ENCODE measurements around the gene HJV. TPM values are rescaled to one million over a fixed set of nuclear protein-coding genes. Genes with fewer than 3 reads are reported as not detected.
A peak's percentile ranks its signal among the peaks of the same experiment; 100 is the strongest.

The HJV gene
- total RNA-seq, 1 donor from 2014 or later: not detected

DNA sequence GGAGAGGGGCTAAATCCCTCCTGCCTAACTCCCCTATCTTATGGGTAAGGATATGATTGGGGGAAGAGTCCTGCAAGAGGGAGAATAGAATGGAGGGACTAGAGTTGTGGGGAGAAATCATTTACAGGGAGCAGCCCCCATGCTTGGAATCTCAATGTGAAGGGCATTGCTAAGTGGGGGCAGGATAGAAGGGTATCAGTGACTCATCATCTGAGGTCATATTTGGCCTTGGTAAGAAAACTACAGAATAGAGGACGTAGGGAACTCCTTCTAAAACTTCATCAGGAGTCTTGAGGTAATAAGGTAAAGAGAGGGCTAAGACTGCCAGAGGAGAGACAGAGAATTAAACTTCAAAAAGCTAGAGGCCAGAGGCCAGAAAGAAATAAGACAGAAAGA lies 487 bp downstream of the HJV start:
- DNase-seq (ENCODE audit: low read depth, low spot score): no peak

DNA sequence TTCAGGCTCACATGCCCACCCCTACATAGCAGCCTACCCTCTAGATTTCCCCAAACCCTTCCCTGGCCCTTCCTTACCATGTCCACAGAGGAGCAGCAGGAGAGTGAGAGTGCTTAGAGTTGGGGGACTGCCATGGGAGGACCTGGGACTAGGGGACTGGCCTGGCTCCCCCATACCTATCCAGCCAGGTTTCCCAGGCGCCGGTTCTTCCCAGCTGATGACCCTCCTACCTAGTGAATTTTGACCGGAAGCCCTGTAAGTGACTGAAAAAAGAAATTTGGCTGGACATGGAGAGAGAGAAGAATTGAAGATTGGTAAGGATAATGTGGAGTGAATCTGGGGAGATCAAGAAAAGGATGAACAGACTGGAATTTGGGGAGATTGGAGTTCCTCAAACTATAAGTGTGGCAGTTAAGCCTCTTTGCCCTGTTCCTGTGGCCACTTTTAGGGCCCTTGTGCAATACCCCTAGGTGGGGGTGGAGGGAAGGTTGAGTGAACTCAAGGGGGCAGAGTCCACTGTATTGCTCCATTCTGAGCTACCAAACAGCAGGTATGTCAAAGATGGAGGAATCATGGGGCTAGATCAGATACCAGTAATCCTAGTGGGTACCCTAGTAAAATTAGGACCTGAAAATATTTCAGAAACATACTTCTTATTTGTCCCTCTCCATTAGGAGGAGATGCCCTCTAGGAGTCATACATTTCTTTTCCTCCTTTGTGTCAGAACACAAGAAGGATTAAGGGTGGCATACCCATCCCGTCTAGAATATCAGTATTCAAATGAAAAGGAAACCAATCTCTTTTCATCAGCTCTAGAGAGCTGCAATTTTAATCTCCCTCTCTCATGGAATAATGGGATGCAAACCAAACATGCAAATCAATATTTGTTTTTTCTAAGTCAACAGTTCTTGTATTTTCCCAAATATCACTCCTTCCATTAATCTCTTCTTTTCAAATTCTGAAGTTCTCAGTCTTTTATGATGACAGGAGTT lies 1.2 kb downstream of the HJV start:
- no peak for DNase-seq (ENCODE audit: low read depth, low spot score)

DNA sequence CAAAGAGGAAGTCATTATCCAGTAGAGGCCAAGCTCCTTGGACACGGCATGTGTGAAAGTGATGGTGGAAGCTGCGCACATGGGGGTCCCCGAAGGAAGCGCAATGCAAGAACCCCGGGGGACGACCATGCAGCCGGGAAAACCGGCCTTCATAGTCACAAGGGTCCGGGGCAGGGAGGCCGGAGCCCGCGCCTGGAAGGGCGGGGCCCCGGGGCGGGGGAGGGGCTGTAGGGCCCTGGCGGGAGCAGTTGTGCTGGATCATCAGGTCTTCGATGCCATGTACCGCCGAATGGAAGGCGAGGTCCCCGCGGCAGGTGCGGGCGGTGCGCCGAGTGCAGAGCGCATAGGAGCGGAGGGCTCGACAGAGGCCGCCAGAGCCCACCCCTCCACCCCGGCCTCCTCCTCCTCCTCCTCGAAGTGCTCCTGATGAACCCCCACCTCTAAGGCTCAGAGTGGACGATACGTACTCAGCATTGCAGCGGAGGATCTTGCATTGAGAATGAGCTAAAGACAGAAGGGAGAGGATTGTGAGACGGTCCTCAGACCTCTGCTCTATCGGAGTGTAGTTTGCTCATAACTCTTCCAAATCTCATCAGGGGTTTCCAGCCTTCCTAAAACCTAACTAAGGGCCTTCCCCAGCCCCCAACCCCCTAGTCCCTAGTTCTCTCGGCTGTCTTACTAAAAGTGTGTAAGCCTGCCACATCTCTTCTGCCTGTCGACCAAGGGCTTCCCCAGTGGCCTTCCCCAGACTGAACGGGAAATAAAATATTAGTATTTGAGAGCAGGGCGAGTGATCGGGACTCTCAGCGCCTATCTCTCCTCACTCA lies 2.1 kb downstream of the HJV start:
- DNase-seq (ENCODE audit: low read depth, low spot score): no peak

DNA sequence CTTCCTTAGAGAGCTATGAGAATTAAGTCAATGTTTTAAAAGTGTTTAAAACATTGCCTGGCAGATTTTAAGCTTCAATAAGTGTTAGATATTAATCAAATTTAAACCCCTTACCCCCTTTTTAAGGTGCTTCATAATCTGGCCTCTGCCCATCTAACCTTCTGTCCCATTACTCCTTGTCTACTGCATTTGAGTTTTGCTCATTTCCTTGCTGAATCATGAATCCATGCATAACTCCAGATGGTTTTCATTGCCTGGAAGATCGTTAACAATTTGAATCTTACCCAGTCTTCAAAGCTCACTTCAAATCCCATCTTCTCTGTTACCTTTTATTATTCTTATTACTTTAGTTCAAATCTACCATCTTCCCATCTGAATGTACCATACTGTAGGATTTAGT lies 4.6 kb downstream of the HJV start:
- DNase-seq (ENCODE audit: low read depth, low spot score): no peak

DNA sequence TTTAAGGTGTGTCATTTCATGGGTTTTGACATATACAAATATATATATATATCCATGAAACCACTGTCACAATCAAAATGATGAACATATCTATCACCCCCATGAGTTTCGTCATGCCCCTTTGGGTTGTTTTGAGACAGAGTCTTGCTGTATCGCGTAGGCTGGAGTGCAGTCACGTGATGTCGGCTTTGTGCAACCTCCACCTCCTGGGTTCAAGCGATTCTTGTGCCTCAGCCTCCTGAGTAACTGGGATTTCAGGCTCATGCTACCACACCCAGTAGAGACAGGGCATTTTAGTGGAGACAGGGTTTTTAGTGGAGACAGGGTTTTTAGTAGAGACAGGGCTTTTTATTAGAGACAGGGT lies 8.0 kb downstream of the HJV start:
- no peak for DNase-seq (ENCODE audit: low read depth, low spot score)

DNA sequence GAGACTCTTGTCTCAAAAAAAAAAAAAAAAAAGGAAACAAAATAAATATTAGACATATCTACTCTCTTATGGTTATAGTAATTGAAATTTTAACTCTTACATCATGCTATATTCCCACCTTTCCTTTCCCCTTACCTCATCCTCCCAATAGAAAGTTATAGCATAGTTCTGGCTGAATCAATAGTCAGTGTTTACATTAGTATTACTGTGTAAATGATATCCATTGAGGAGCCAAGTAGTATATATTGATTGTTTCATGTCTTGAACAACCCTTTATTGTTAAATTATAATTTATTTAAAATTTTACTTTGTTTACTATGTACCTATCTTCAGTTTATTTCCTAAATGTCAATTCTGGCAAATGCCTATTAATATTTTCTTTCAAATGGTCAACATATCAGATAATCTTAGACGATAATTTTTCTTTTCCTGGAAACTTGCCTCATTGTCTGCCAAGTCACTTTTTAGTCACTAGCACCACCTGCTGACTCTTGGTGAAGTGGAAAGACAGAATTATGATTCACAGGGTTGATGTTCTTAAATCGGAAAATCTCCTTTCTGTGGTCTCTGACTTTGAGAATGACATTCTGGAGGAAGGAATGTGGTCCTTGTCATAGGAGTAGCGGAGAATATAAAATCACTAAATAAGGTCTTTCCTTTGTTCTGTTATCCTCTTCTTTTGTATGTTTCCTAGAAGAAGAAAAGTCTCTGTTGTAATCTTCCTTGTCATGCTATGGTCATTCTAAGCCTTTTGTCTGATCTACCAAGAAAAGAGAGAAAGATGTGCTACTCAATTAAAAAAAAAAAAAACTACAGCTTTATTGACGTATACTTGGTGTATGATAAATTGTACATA lies 8.6 kb downstream of the HJV start:
- no peak for DNase-seq (ENCODE audit: low read depth, low spot score)

DNA sequence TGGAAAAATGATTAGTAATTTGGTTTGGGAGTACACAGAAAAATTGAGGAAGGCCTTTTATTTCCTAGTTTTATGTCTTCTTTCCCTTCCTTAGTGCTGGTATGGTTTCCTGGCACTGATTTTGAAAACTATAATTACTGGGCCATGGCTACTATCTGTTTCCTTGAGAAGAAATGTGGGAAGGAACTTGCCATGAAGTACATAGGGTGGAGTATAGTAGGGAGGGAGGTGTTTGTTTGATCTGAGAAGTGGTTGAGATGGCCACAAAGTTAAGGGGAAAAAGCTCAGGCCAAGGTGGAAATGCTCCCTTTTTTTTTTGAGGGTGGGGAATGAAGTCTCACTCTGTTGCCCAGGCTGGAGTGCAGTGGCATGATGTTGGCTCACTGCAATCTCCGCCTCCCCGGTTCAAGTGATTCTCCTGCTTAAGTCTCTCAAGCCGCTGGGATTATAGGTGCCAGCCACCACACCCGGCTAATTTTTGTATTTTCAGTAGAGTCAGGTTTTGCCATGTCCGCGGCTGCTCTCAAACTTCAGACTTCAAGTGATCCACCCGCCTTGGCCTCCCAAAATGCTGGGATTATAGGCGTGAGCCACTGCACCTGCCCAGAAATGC lies 11.3 kb downstream of the HJV start:
- DNase-seq (ENCODE audit: low read depth, low spot score): no peak

DNA sequence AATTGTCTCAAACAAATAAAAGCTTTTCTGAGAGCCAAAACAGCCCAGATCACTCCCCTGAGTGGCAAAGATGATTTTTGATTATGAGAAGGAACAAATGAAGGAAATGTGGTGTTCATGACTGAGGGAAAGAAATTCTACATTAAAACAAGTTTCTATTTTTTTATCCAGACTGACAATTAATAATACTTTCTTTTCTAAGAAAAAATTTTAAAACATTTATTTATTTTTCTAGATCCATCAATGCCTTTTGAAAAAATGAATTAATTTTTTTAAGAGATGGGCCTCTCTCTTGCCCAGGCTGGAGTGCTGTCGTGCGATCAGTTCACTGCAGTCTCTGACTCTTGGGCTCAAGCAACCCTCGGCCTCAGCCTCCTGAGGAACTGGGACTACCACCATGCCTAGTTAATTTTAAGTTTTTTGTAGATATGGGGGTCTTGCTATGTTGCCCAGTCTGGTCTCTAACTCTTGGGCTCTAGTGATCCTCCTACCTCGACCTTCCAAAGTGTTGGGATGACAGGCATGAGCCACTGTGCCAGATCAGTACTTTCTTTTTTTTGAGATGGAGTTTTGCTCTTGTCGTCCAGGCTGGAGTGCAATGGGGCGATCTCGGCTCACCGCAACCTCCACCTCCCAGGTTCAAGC lies 13.9 kb downstream of the HJV start:
- no peak for DNase-seq (ENCODE audit: low read depth, low spot score)

DNA sequence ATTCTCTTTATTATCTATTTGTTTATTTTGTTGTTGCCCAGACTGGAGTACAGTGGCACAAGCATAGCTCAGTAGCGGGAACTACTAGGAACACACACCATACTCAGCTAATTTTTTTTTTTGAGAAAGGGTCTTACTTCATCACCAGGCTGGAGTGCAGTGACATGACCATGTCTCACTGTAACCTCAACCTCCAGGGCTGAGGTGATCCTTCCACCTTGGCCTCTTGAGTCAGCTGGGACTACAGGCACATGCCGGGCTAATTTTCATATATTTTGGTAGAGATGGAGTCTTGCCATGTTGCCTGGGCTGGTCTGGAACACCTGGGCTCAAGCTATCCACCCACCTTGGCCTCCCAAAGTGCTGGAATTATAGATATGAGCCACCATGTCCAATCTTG lies 19.8 kb downstream of the HJV start:
- no peak for DNase-seq (ENCODE audit: low read depth, low spot score)

DNA sequence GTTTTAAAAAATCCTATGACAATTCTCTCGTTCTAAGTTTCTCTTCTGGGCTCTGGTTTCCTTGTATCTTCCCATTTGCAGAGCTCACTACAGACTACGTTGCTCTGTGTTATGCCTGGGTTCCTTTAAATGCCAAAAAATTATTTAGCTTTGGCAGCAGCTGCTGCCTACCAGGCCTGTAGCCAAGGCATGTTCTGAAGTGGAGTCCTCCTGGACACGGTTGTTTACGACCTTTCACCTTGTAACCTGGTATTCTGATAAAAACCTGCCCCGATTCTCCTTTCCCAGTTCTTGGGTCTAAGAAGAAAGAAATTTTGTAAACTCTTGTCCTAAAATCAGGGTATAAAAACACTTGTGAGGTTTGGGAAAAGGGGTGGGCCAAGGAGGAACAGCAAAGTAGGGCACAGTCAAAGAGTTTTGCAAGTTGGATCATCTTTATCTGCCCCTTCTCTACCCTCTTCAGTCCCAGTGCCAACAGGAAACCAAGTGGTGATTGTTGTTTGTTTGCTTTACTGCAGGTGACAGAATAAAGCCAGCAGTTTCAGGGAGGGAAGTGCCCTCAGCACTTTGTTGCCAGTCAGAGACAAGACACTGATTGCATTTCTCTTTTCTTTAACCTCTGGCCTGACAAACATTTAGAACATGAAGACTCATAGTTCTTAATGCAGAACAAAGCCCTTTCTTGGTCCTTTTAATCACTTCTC lies 22.1 kb downstream of the HJV start:
- no peak for DNase-seq (ENCODE audit: low read depth, low spot score)

DNA sequence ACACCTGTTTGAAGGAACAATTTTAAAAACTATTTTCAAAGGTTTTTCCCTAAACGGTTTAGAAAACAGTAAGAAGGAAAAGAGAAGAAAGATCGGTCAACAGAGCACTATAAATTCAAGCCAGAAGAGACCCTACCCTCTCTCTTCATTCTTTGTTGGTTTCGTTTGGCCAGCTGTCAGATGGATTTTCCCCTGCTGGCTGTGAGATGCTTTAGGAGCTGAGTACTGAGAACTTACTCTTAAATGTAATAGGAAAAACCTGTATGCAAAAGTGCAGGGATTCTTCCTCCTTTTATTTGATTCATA lies 23.9 kb downstream of the HJV start:
- no peak for DNase-seq (ENCODE audit: low read depth, low spot score)

DNA sequence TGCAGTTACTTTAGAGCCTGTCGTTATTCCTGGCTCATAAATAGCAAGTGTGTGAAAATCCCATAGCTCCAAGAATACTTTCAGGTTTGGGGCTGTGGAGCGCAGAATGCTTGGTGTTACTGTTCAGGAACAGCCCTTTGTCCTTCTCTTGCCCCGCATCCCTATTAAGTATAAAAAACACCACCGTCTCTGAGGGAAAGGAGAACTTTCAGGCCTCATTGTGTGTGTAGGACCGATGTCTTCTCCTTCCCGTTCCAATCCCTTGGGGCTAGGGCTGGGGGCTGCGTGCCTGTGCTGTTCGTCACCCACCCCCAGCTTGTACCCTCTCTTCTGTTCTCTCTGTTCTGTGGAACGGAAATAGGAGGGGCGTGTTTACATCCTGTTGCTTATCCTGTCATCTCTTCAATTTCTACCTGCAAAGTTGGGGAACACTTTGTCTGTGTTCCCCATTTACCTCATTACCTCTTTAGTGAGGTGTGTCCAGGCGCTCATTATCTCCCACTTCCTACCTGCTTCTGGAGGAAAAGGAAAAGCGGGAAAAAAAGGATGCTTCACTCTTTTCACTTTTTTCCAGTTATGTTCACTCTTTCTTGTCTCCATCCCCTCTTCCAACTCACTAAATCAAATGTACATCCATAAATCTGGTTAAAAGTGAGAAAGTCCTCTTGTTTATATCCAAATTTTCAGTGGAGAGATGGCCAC lies 24.4 kb downstream of the HJV start:
- no peak for DNase-seq (ENCODE audit: low read depth, low spot score)

DNA sequence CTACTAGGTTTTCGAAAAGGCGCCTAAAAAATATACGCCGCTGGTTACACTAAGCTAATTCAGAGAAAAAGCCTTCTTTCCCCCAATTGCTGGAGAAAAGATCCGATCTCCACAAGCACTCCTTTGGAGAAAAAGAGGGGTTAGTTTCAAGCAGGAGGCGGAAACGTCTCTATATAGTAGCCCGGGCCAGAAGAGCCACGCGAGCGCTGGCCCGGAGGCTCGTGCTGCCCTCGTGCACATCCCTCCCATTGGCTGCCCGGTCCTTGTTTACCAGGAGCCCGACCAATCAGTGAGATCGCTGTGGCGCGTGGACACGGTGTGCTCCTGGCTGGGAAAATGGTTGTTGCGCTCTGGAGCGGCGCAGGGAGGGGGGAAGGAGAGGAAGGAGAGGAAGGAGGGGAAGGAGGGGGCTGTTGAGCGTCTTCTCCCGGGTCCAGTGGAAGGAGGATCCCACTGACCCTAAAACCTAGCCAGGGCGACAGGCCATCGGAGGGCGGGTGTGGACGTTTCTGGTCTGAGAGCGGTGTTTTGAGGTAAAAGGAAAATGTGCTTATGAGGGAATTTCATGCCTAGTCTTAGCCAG lies 25.0 kb downstream of the HJV start, which contains the start of gene TXNIP:
TXNIP (minus strand) TSS at position 147 of the 583 bp plus-strand sequence. CDS start 313 bp downstream, outside the sequence.
- peak; percentile 90 for DNase-seq (ENCODE audit: low read depth, low spot score)

DNA sequence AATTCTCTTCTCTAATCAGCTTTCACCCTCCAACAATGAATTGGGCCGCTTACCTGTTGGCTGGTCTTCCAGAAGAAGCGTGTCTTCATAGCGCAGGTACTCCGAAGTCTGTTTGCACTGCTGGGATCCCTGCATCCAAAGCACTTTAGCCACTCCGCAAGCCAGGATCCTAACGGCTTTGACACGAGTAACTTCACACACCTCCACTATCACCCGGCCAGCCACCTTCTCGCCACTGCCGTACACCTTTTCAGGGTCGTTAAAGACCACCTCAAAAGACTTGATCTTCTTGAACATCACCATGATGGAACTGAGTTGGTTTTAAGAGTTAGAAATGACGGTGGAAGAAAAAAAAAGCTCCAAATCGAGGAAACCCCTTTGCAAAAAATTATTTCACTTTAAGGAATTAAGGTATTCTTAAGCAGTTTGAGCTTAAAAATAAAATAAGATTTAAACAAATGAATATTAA lies 25.5 kb downstream of the HJV start:
- no peak for DNase-seq (ENCODE audit: low read depth, low spot score)

DNA sequence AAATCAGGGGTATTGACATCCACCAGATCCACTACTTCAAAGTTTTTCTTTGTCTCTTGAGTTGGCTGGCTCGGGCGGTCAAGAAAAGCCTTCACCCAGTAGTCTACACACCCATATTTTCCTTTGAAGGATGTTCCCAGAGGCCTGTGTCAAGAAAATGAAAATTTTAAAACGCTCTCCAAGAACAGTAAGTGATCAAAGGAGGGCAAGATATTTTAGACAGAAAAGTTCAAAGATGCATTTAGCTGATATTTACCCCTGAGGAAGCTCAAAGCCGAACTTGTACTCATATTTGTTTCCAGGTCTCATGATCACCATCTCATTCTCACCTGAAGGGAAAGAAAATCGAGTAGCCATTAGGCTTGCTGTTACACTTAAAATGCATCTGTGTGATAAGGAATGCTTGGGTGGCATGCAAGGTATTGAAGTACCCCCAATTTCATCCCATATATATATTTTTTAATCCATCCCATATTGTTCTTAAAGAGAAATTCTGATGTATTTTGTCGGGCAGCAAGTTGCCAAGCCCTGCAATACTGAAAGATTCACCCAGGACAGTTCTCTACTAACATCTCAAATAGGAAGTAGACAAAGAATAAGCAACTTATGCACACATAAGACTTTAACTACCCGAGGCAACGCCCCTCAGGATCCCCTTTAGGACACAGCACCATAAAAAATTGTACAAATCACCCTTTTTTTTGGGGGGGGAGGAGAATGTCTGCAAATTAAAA lies 26.2 kb downstream of the HJV start:
- DNase-seq (ENCODE audit: low read depth, low spot score): no peak

DNA sequence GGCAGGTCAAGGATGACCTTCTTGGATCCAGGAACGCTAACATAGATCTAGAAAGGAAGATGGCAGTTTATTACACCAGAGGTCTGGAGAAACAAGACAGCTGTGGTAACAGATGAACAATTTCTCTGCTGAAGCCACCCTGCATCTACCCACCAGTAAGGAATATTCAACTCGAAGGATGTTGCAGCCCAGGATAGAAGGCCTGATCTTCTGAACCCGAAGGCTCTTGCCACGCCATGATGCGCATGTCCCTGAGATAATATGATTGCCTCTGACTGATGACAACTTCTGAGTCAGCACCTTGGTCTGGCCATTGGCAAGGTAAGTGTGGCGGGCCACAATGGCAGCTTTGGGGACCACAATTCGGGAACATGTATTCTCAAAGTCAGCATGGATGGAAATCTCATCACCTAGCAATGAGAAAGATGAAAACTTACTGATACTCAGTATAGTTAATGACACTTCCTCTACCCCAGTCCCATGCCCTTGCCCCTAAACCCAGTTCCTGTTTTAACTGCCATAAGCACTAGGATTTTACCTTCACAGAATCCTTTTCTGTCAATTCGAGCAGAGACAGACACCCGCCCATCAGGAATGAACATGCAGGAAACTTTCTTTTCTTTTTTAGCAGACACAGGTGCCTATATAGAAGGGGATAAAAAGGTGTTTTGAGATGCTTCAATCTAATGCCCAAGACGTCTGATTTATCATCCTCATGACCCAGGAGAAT lies 27.0 kb downstream of the HJV start:
- no peak for DNase-seq (ENCODE audit: low read depth, low spot score)

DNA sequence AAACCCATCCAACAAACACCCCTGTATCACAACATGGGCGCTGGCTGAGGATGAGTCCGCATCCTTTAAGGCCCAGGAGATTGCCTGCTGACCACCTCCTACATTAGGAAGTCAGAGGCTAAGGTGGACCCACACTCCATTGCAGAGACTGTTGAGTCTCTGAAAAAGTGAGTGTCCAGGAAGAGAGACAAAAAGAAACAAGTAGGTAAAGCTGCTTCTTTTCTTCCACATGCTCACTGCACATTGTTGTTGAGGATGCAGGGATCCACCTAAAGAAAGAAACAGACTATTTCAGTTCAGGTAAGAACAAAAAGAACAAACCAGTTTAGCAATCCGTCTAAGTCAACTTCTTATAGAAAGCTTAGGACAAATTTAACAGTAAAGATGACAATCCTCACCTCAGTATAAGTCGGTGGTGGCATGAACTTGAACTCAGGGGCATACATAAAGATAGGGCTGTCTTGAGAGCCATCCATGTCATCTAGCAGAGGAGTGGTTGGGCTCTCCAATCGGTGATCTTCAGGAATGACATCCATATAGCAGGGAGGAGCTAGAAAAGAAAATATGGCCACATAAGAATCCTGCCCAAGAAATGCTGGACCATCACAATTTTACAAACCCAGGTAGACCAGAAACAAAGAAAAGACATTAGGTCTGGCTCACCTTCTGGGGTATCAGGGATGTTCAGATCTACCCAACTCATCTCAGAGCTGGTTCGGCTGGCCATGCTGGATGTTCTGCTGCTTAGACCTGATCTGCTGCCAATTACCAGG lies 27.7 kb downstream of the HJV start:
- no peak for DNase-seq (ENCODE audit: low read depth, low spot score)

Measured in pulmonary artery endothelial cell (primary cell).